Calu3 (cell line): ENCODE measurements around the gene CSRNP3. TPM values are rescaled to one million over a fixed set of nuclear protein-coding genes. Genes with fewer than 3 reads are reported as not detected.

Experiments
- BruUV-seq: library from RNA; stranded (reverse); fragments of 400-500 nt; replicated peaks from 2 replicates; lab custom pipeline; 2021; lab: Mats Ljungman, UMichigan
- CTCF ChIA-PET: fragments of 300-600 bp; sonication (Branson Sonifier 250); formaldehyde crosslinking; loops from one replicate; lab custom pipeline; 2022; ENCODE audit warnings: antibody characterized with exemption; lab: Charles Lee
- DNase-seq: peaks from one replicate; pipeline ENCODE4 v3.0.0; 2022
- H3K27ac Mint-ChIP-seq: one replicate; pipeline ENCODE4 v1.8.0; 2022; ENCODE audit warnings: mixed read lengths; ENCODE audit not compliant: unreplicated experiment
- H3K27me3 Mint-ChIP-seq: one replicate; pipeline ENCODE4 v1.8.0; 2022; ENCODE audit warnings: mixed read lengths; ENCODE audit not compliant: unreplicated experiment
- H3K36me3 Mint-ChIP-seq: one replicate; pipeline ENCODE4 v1.8.0; 2022; ENCODE audit warnings: mild to moderate bottlenecking, moderate library complexity, mixed read lengths; ENCODE audit not compliant: insufficient read depth, unreplicated experiment
- H3K4me1 Mint-ChIP-seq: one replicate; pipeline ENCODE4 v1.8.0; 2022; ENCODE audit warnings: mild to moderate bottlenecking, low read depth, mixed read lengths; ENCODE audit not compliant: unreplicated experiment
- H3K4me3 Mint-ChIP-seq: one replicate; pipeline ENCODE4 v1.8.0; 2022; ENCODE audit warnings: mild to moderate bottlenecking, low read depth, moderate library complexity, mixed read lengths; ENCODE audit not compliant: unreplicated experiment
- H3K9me3 Mint-ChIP-seq: one replicate; pipeline ENCODE4 v1.8.0; 2022; ENCODE audit warnings: low read depth, mixed read lengths; ENCODE audit not compliant: unreplicated experiment
- CTCF ChIP-seq: fragments of 200-600 bp; IDR thresholded peaks from one replicate; pipeline ENCODE4 v1.8.0; 2022; ENCODE audit warnings: antibody characterized with exemption; ENCODE audit not compliant: unreplicated experiment
- intact Hi-C: fragments of 100-400 bp; cut with micrococcal nuclease; formaldehyde crosslinking; loops from one replicate; pipeline ENCODE4 v1.10.0; 2022; ENCODE audit not compliant: unreplicated experiment
- total RNA-seq: library from RNA; stranded (reverse); gene quantifications from 2 replicates; pipeline ENCODE4 v1.2.3, GENCODE V29; 2022

CSRNP3 gene
- total RNA-seq, 1 experiment from 2014 or later: 1.8 TPM

GRCh38 chr2:165472922-165473321 lies 3.4 kb downstream of the CSRNP3 start:
- H3K27me3 Mint-ChIP-seq: no peaks in the 10 kb centered on the region
- no peak for TF ChIP-seq CTCF
- H3K9me3 Mint-ChIP-seq: no peaks in the 10 kb centered on the region
- H3K27ac Mint-ChIP-seq: no peak overlapping the region
- CTCF ChIA-PET: no interaction called here
- no peak for DNase-seq
- no TSS peak for BruUV-seq
- no peaks in the 10 kb centered on the region for H3K4me1 Mint-ChIP-seq
- H3K36me3 Mint-ChIP-seq: peaks cover 6% of the 10 kb centered on the region
- H3K4me3 Mint-ChIP-seq: no peak overlapping the region
- intact Hi-C loops: no loop called here

- TF ChIP-seq CTCF: no peak
- no peaks in the 10 kb centered on the region for H3K27me3 Mint-ChIP-seq
- DNase-seq: no peak
- H3K27ac Mint-ChIP-seq: no peak overlapping the region
- peaks cover under 1% of the 10 kb centered on the region for H3K36me3 Mint-ChIP-seq
- CTCF ChIA-PET: no interaction called here
- BruUV-seq: no TSS peak
- H3K4me3 Mint-ChIP-seq: no peak overlapping the region
- H3K9me3 Mint-ChIP-seq: no peaks in the 10 kb centered on the region
- intact Hi-C loops: no loop called here
- no peaks in the 10 kb centered on the region for H3K4me1 Mint-ChIP-seq
These were observed 5.2 kb downstream of the CSRNP3 start for GRCh38 chr2:165474619-165475276.

GRCh38 chr2:165475277-165476004 lies 5.9 kb downstream of the CSRNP3 start:
- H3K9me3 Mint-ChIP-seq: no peaks in the 10 kb centered on the region
- no peaks in the 10 kb centered on the region for H3K4me1 Mint-ChIP-seq
- H3K4me3 Mint-ChIP-seq: no peak overlapping the region
- intact Hi-C loops: no loop called here
- no peaks in the 10 kb centered on the region for H3K27me3 Mint-ChIP-seq
- no peak overlapping the region for H3K27ac Mint-ChIP-seq
- TF ChIP-seq CTCF: no peak
- BruUV-seq: no TSS peak
- no peak for DNase-seq
- CTCF ChIA-PET: no interaction called here
- H3K36me3 Mint-ChIP-seq: no peaks in the 10 kb centered on the region

- no peak for DNase-seq
- intact Hi-C loops: no loop called here
- no peak for TF ChIP-seq CTCF
- Mint-ChIP-seq H3K4me3 (no peak overlapping the region), H3K27me3 (no peaks in the 10 kb centered on the region), H3K36me3 (no peaks in the 10 kb centered on the region), H3K4me1 (no peaks in the 10 kb centered on the region), H3K27ac (no peak overlapping the region), H3K9me3 (peaks cover 4% of the 10 kb centered on the region)
- no TSS peak for BruUV-seq
- CTCF ChIA-PET: interaction anchor here (0.7 kb wide), 1 partner anchor 872 kb away, joined by 3 read pairs; no protein-coding TSS in a partner anchor
These were observed 10.4 kb downstream of the CSRNP3 start for GRCh38 chr2:165479856-165480255.
